PC-9 (cell line): ENCODE data around the gene PRKCH. TPM values are rescaled to one million over a fixed set of nuclear protein-coding genes. Genes with fewer than 3 reads are reported as not detected.

Source experiments
- BruUV-seq: library from RNA; stranded (reverse); fragments of 400-500 nt; replicated peaks from 2 replicates; lab custom pipeline; 2021; lab: Mats Ljungman, UMichigan
- CTCF ChIA-PET: fragments of 300-600 bp; sonication (Branson Sonifier 250); formaldehyde crosslinking; loops from one replicate; lab custom pipeline; 2022; ENCODE audit warnings: antibody characterized with exemption; lab: Charles Lee
- POLR2A ChIA-PET: fragments of 300-600 bp; sonication (Branson Sonifier 250); formaldehyde crosslinking; loops from one replicate; lab custom pipeline; 2022; ENCODE audit warnings: antibody characterized with exemption; ENCODE audit not compliant: unreplicated experiment; lab: Charles Lee
- DNase-seq, 2 experiments: peaks; one replicate each; pipeline versions ENCODE4 v3.0.0 to v3.0.0-alpha.2; 2015 to 2022; ENCODE audit warnings: mixed read lengths in 1 of 2
- H2AFZ ChIP-seq: fragments of 200-600 bp; sonication (generic); 2 replicates; pipeline ENCODE4 v1.8.1; 2017; ENCODE audit warnings: antibody characterized with exemption
- H3F3A ChIP-seq: fragments of 200-600 bp; sonication (generic); 2 replicates; pipeline ENCODE4 v1.8.1; 2017; ENCODE audit warnings: antibody characterized with exemption, mild to moderate bottlenecking, low read depth; ENCODE audit not compliant: insufficient read depth
- H3K27ac ChIP-seq: fragments of 200-600 bp; sonication (generic); 2 replicates; pipeline ENCODE4 v1.6.1; 2016; ENCODE audit warnings: mixed run types
- H3K27me3 ChIP-seq: fragments of 200-600 bp; sonication (generic); 2 replicates; pipeline ENCODE4 v1.6.1; 2016; ENCODE audit warnings: low read depth, mixed run types; ENCODE audit not compliant: insufficient read depth
- H3K36me3 ChIP-seq: fragments of 200-600 bp; sonication (generic); 2 replicates; pipeline ENCODE4 v1.6.1; 2016; ENCODE audit warnings: low read depth, mixed run types
- H3K4me1 ChIP-seq: fragments of 200-600 bp; sonication (generic); replicated peaks from 2 replicates; pipeline ENCODE4 v1.6.1; 2016; ENCODE audit warnings: mixed run types; ENCODE audit not compliant: insufficient read depth
- H3K4me2 ChIP-seq: fragments of 200-600 bp; sonication (generic); 2 replicates; pipeline ENCODE4 v1.6.1; 2017; ENCODE audit warnings: mixed run types
- H3K4me3 ChIP-seq: fragments of 200-600 bp; sonication (generic); 2 replicates; pipeline ENCODE4 v1.6.1; 2016; ENCODE audit warnings: mixed run types
- H3K79me2 ChIP-seq: fragments of 200-600 bp; sonication (generic); 2 replicates; pipeline ENCODE4 v1.6.1; 2017; ENCODE audit warnings: low read depth, mixed run types
- H3K9me2 ChIP-seq: fragments of 200-600 bp; sonication (generic); 2 replicates; pipeline ENCODE4 v1.8.1; 2017; ENCODE audit warnings: mild to moderate bottlenecking; ENCODE audit not compliant: insufficient read depth
- H3K9me3 ChIP-seq: fragments of 200-600 bp; sonication (generic); 2 replicates; pipeline ENCODE4 v1.8.1; 2016; ENCODE audit warnings: low read depth; ENCODE audit not compliant: insufficient read depth
- H4K20me1 ChIP-seq: fragments of 200-600 bp; sonication (generic); 2 replicates; pipeline ENCODE4 v1.8.1; 2017; ENCODE audit not compliant: insufficient read depth
- EZH2 ChIP-seq: fragments of 200-600 bp; sonication (generic); IDR thresholded peaks from 2 replicates; pipeline ENCODE4 v1.8.0; 2017; ENCODE audit warnings: antibody characterized with exemption, low read depth
- intact Hi-C: fragments of 100-400 bp; cut with micrococcal nuclease; formaldehyde crosslinking; loops from one replicate; pipeline ENCODE4 v1.10.0; 2022; ENCODE audit not compliant: unreplicated experiment
- total RNA-seq: library from RNA; stranded (reverse); gene quantifications from 2 replicates; pipeline ENCODE4 v1.2.3, GENCODE V29; 2021
- TF ChIP-seq, protein P1 (sequence below): fragments of 200-600 bp; sonication (generic); conservative IDR thresholded peaks from 2 replicates; pipeline ENCODE4 v1.6.1; 2017; ENCODE audit warnings: mixed run types, antibody characterized with exemption, mild to moderate bottlenecking, moderate library complexity

The PRKCH gene
- total RNA-seq, 1 experiment from 2014 or later = 32.4 TPM

DNA sequence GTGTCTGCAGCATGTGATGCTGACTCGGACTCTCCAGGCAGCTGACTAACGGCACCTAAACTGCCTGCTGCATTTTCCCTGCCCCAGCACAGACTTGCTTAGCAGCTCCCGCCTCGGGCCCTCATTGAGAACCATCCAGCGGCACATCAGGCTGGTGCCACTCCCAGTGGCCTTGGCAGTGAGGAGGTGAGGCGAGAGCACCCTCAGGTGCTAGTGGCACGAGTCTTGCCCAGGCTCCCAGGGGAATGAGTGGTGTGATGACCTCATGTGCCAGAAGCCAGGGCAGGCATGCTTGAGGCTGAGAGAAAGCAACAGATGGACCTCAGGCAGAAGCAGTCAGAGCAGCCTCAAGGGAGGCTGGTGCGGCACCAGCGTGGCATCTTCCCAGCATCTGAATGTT is 60.2 kb downstream of the PRKCH start:
- POLR2A ChIA-PET = interaction anchor here (0.5 kb wide), 1 partner anchor 13 kb away, joined by 5 read pairs; no protein-coding TSS in a partner anchor
- peak; percentile 61 to 73 for DNase-seq

DNA sequence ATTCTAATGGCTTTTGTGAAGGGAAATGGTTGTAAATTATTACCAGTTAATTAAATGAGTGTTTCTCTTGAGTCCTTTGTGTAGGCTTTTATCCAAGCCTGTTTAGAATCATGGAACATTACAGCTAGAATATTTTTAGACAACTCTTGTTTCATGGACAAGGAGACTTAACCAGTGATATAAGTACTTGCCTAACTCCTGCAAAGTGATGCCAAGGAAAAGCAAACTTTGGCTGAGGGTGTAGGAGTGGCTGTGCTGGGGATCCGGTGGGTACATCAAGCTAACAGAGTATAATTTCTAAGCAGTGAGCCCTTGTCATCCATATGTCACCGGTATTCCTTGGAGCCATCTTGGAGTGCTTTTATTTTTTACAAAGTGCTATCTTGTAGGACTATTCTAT is 61.5 kb downstream of the PRKCH start:
- no TSS peak for BruUV-seq
- intact Hi-C loops = no loop called here
- Histone ChIP-seq H3K4me2 (no peak overlapping the region), H3K4me1 (peaks cover 67% of the 10 kb centered on the region), H3K9me3 (no peaks in the 10 kb centered on the region), H3F3A (peaks cover 23% of the 10 kb centered on the region), H3K79me2 (peaks cover 88% of the 10 kb centered on the region), H3K9me2 (no peaks in the 10 kb centered on the region), H2AFZ (no peak overlapping the region), H4K20me1 (no peaks in the 10 kb centered on the region), H3K36me3 (no peaks in the 10 kb centered on the region), H3K27ac (no peak overlapping the region), H3K27me3 (no peaks in the 10 kb centered on the region), H3K4me3 (no peak overlapping the region)
- no peak for DNase-seq
- POLR2A ChIA-PET = no interaction called here
- CTCF ChIA-PET = no interaction called here
- TF ChIP-seq EZH2 = no peak
- TF ChIP-seq, protein P1, sequence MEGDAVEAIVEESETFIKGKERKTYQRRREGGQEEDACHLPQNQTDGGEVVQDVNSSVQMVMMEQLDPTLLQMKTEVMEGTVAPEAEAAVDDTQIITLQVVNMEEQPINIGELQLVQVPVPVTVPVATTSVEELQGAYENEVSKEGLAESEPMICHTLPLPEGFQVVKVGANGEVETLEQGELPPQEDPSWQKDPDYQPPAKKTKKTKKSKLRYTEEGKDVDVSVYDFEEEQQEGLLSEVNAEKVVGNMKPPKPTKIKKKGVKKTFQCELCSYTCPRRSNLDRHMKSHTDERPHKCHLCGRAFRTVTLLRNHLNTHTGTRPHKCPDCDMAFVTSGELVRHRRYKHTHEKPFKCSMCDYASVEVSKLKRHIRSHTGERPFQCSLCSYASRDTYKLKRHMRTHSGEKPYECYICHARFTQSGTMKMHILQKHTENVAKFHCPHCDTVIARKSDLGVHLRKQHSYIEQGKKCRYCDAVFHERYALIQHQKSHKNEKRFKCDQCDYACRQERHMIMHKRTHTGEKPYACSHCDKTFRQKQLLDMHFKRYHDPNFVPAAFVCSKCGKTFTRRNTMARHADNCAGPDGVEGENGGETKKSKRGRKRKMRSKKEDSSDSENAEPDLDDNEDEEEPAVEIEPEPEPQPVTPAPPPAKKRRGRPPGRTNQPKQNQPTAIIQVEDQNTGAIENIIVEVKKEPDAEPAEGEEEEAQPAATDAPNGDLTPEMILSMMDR = no peak

More for the DNA sequence above, 60.2 kb downstream of the PRKCH start:
- intact Hi-C loops = loop anchor here (1.0 to 2.0 kb wide), 4 partner anchors 25 to 85 kb away; partner anchors contain the start of gene PRKCH
- Histone ChIP-seq H3K4me1 (peaks cover 54% of the 10 kb centered on the region), H3K9me3 (no peaks in the 10 kb centered on the region), H3K36me3 (no peaks in the 10 kb centered on the region), H3K9me2 (no peaks in the 10 kb centered on the region), H3F3A (peaks cover 12% of the 10 kb centered on the region; the same call in 1 of the 2 replicates), H3K79me2 (peaks cover 91% of the 10 kb centered on the region), H2AFZ (no peak overlapping the region), H3K27ac (peak overlapping the region; percentile 36), H3K27me3 (no peaks in the 10 kb centered on the region), H4K20me1 (no peaks in the 10 kb centered on the region), H3K4me3 (no peak overlapping the region), H3K4me2 (peak overlapping the region; percentile 28)
- TF ChIP-seq, protein P1 = no peak
- no peak for TF ChIP-seq EZH2
- CTCF ChIA-PET = interaction anchor here (0.6 kb wide), 1 partner anchor 14 kb away, joined by 4 read pairs; no protein-coding TSS in a partner anchor
- BruUV-seq = no TSS peak

DNA sequence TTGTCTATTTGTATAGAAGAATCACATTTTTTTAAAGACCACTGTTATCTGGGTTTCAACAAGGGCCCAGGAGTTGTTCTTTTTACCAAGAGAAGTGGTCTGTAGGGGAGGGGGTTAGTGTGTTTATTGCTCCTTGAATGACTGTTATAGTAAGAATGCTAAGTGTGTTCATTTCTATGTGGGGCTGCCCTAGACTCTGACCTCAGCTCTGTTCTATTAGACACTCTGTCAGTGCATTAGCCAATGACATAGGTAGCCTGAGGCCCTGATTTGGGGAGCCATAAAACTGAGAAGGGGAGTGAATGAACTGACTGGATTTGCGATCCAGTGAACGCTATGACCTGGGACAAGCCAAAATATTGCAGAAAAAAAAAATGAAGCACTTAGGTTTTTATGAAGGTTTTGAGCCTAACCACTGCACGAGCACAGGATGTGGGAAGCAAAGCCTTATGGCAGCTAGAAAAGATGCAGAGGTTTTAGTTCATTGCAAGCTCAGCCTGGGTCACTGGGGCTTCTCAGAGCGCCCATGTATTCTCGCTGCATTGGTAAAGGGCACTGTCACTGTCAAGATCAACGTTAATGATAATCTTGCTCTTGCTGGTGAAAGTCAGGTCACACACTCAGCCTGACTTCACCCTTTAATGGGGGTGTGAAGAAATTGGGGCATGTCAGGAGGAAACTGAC is 63.8 kb downstream of the PRKCH start:
- TF ChIP-seq, protein P1 = no peak
- no peak for TF ChIP-seq EZH2

More for the DNA sequence above, 63.8 kb downstream of the PRKCH start:
- Histone ChIP-seq H3K9me3 (no peaks in the 10 kb centered on the region), H3K4me3 (no peak overlapping the region), H3K4me2 (no peak overlapping the region), H4K20me1 (no peaks in the 10 kb centered on the region), H3K9me2 (no peaks in the 10 kb centered on the region), H3K36me3 (no peaks in the 10 kb centered on the region), H2AFZ (no peak overlapping the region), H3K79me2 (peaks cover 76% of the 10 kb centered on the region), H3K27ac (no peak overlapping the region), H3F3A (peaks cover 46% of the 10 kb centered on the region), H3K27me3 (no peaks in the 10 kb centered on the region), H3K4me1 (peaks cover 90% of the 10 kb centered on the region)
- CTCF ChIA-PET = no interaction called here
- no TSS peak for BruUV-seq
- no peak for DNase-seq
- intact Hi-C loops = loop anchor here (5.0 kb wide), 1 partner anchor 452 kb away; no protein-coding TSS in a partner anchor
- POLR2A ChIA-PET = interaction anchor here (0.6 kb wide), 1 partner anchor 10 kb away, joined by 32 read pairs; no protein-coding TSS in a partner anchor
